Vagina (tissue), 2 donors: Measurements from ENCODE around the gene ANO8.

Source experiments
- CTCF ChIP-seq, 3 experiments: fragments of 450-650 bp in 2 of 3; fragments of 200-600 bp in 1 of 3; sonication (generic) in 1 of 3; IDR thresholded peaks; one replicate each; pipeline ENCODE4 v1.5.1; 2017 to 2019; ENCODE audit warnings: antibody characterized with exemption in 3 of 3, mild to moderate bottlenecking in 2 of 3, moderate library complexity in 2 of 3
- POLR2A ChIP-seq, 2 donors: fragments of 450-650 bp; IDR thresholded peaks; one replicate each; pipeline ENCODE4 v1.6.1; 2017; ENCODE audit warnings: antibody characterized with exemption in 2 of 2, mild to moderate bottlenecking in 2 of 2, moderate library complexity in 2 of 2

GRCh38 chr19:17293605-17294004 is 41.0 kb downstream of the ANO8 start:
- TF ChIP-seq POLR2A (IDR thresholded peaks at IDR 0.05) = no peak
- TF ChIP-seq CTCF (IDR thresholded peaks at IDR 0.05) = no peak
